Left lung (tissue), 10 donors: Measurements from ENCODE around the gene EYA2. TPM values are rescaled to one million over a fixed set of nuclear protein-coding genes. Genes with fewer than 3 reads are reported as not detected.

Experiments used
- ATAC-seq: fragments of 200-7000 bp; cut with Tn5 transposase; one replicate; pipeline ENCODE4 v1.9.1; 2020; ENCODE audit warnings: moderate library complexity
- DNase-seq, 4 donors: peaks; one replicate each; pipeline ENCODE4 v3.0.0-alpha.2; 2013 to 2020
- H3K27ac ChIP-seq, 2 donors: fragments of 200-600 bp; sonication (generic) in 1 of 2; one replicate each; pipeline versions ENCODE4 v1.5.0 to v1.8.0; 2020 to 2021
- H3K27me3 ChIP-seq, 2 donors: fragments of 200-600 bp; sonication (generic) in 1 of 2; one replicate each; pipeline versions ENCODE4 v1.5.0 to v1.8.0; 2020 to 2021
- H3K36me3 ChIP-seq, 2 donors: fragments of 200-600 bp; sonication (generic) in 1 of 2; one replicate each; pipeline versions ENCODE4 v1.5.0 to v1.8.0; 2020 to 2021
- H3K4me1 ChIP-seq, 2 donors: fragments of 200-600 bp; one replicate each; pipeline ENCODE4 v1.8.0; 2021
- H3K4me3 ChIP-seq, 2 donors: fragments of 200-600 bp; sonication (generic) in 1 of 2; one replicate each; pipeline versions ENCODE4 v1.5.0 to v1.8.0; 2020 to 2021; ENCODE audit warnings: mild to moderate bottlenecking in 1 of 2
- H3K9me3 ChIP-seq, 2 donors: fragments of 200-600 bp; sonication (generic) in 1 of 2; one replicate each; pipeline versions ENCODE4 v1.5.0 to v1.8.0; 2020 to 2021
- intact Hi-C, 2 donors: fragments of 100-400 bp; cut with DNase I; formaldehyde crosslinking; loops; one replicate each; pipeline versions ENCODE4 v1.11.2 to v1.14.2; 2022
- polyA plus RNA-seq, 6 donors: library from polyadenylated mRNA; unstranded; fragments of 120-200 nt; gene quantifications; one replicate each; pipeline ENCODE4 v1.2.1, GENCODE V29; 2013; ENCODE audit not compliant: insufficient read length in 6 of 6
- total RNA-seq, 2 donors: library from RNA; stranded (reverse); fragmentation: NEBNext Ultra II Directional; extraction: Animal tissue kit (Norgen Biotek cat#: 25700); gene quantifications; one replicate each; pipeline ENCODE4 v1.2.1, GENCODE V29; 2021
- TF ChIP-seq, protein P1 (sequence below), 2 donors: fragments of 200-600 bp; sonication (generic) in 1 of 2; IDR thresholded peaks; one replicate each; pipeline versions ENCODE4 v1.5.0 to v1.8.0; 2021; ENCODE audit warnings: antibody characterized with exemption in 2 of 2
- donor health status: DM: no; HTN: yes; CAD: no.
- donor health status: DM: no; HTN: no; CAD: no.

The EYA2 gene
- total and polyA plus RNA-seq, 8 donors = 0.77 to 2.3 (median 1.2) TPM

DNA sequence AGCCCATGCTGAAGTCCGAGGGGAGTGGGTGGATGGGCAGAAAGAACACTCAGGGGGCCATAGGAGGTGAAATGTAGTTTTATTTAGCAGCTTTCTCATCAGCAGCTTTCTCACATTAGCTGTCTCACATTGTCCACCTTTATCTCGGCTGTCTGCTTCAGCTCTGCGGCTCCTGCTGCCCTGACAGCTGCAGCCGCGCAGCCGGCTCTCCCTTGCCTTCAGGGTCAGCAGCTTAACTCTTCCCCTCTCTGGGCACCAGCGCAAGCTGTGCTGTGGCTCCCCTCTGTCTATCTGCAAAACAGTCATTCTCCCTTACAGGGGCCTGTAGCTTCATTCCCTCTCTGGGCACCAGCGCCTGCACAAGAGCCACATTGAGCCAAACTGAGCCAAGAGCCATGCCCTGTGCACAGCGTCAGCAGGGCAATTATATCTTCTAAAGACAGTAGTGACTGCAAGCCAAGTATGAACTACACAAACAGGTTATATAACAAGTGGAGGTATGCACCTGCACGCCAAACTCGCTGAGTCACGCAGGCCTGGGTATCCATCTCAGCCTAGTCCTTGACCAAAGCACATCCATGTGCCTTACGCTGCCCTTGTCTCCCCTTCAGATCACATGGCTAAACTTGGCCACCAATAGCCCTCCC is 198.8 kb downstream of the EYA2 start:
- DNase-seq = no peak
- no peak overlapping the region for H3K27ac ChIP-seq
- intact Hi-C loops = no loop called here
- peaks cover 0 to 19% of the 10 kb centered on the region in 2 donors for H3K9me3 ChIP-seq
- H3K27me3 ChIP-seq = peaks cover 0 to 8% of the 10 kb centered on the region in 2 donors
- no peaks in the 10 kb centered on the region for H3K36me3 ChIP-seq
- ATAC-seq = no peak
- H3K4me3 ChIP-seq = no peak overlapping the region
- H3K4me1 ChIP-seq = no peaks in the 10 kb centered on the region
- TF ChIP-seq, protein P1, sequence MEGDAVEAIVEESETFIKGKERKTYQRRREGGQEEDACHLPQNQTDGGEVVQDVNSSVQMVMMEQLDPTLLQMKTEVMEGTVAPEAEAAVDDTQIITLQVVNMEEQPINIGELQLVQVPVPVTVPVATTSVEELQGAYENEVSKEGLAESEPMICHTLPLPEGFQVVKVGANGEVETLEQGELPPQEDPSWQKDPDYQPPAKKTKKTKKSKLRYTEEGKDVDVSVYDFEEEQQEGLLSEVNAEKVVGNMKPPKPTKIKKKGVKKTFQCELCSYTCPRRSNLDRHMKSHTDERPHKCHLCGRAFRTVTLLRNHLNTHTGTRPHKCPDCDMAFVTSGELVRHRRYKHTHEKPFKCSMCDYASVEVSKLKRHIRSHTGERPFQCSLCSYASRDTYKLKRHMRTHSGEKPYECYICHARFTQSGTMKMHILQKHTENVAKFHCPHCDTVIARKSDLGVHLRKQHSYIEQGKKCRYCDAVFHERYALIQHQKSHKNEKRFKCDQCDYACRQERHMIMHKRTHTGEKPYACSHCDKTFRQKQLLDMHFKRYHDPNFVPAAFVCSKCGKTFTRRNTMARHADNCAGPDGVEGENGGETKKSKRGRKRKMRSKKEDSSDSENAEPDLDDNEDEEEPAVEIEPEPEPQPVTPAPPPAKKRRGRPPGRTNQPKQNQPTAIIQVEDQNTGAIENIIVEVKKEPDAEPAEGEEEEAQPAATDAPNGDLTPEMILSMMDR (IDR thresholded peaks at IDR 0.05) = no peak

DNA sequence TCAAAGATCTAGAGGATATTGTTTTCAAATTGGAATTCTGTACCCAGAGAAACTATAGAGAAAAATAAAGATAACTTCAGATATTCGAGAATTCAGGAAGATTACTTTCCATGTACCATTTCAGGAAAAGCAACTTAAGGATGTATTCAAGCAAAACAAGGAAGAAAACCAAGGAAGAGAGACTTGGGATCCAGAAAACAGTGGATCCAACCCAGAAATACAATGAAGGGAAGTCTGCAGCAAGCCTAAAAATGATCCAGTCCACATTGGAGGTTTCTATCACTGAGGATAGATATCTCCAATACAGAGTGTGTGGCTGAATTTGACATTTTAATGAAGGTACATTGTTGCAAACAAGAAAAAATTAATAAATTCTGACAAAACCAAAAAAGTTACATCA is 201.0 kb downstream of the EYA2 start:
- DNase-seq (no peak), ATAC-seq (no peak)
- TF ChIP-seq, protein P1 (IDR thresholded peaks at IDR 0.05) = no peak
- Histone ChIP-seq H3K36me3 (no peaks in the 10 kb centered on the region), H3K27me3 (peaks cover 0 to 12% of the 10 kb centered on the region in 2 donors), H3K4me1 (no peaks in the 10 kb centered on the region), H3K9me3 (peaks cover 0 to 19% of the 10 kb centered on the region in 2 donors), H3K27ac (no peak overlapping the region), H3K4me3 (no peak overlapping the region)
- intact Hi-C loops = no loop called here

DNA sequence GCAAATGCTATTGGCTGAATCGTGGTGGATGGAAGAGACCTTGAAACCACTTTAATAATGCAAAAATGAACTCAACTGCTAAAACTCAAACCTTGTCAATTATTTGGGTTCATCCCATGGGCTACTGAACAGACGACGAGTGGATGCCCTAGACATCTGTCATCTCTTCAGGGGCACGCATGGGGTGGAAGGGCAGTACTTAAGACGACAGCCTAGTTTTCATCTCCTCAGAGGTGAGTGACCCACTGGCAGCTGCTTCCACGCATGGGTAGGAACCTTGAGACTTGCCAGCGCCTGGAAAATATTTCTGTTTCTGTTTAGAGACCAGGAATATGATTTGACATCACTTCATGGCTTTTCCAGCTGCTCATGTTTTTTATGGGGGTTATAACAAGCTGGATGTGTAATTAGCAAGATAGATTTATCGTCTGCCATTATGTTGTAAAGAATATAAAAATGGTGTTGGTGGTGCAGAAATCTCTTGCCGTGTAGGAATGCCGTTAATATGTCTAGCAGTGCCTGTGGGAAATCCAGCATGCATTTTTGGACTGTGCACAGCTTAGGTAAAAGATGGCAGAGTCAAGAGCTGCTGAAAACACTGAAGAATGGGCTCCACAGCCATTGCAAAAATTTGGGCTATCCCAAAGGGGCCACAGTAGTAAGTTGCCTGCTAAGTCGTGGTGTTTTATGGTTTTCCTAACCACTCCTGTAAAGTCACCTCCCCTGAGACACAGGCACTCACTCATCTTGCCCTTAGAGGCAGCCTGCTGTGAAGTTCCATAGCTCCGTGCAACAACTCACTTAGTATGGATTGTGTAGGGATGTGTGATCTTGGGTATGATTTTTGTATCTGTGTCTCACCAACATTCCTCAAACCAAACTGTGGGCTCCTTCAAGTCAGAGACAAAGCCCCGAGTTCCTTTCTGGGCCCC is 203.3 kb downstream of the EYA2 start:
- intact Hi-C loops = no loop called here
- Histone ChIP-seq H3K27ac (no peak overlapping the region), H3K36me3 (no peaks in the 10 kb centered on the region), H3K4me1 (no peaks in the 10 kb centered on the region), H3K27me3 (peaks cover 0 to 12% of the 10 kb centered on the region in 2 donors), H3K4me3 (no peak overlapping the region), H3K9me3 (peaks cover 0 to 19% of the 10 kb centered on the region in 2 donors)
- no peak for ATAC-seq
- peak in 1 of 4 donors; percentile 30 for DNase-seq
- TF ChIP-seq, protein P1 (IDR thresholded peaks at IDR 0.05) = no peak

DNA sequence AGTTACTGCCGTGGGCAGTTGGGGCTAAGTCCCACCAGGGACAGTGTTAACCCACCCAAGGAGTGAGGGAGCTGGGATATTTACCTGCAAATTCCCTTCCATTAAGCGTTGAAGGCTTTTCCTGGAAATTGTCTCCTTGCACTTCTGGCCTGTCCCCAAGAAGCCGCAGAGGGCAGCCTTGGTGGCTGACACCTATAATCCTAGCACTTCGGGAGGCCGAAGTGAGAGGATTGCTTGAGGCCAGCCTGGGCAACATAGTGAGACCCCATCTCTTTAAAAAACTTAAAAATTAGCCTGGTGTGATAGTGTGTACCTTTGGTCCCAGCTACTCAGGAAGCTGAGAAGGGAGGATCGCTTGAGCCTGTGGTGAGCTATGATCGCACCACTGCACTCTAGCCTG is 204.4 kb downstream of the EYA2 start:
- TF ChIP-seq, protein P1 (IDR thresholded peaks at IDR 0.05) = no peak
- ATAC-seq (no peak), DNase-seq (no peak)
- Histone ChIP-seq H3K9me3 (peaks cover 0 to 23% of the 10 kb centered on the region in 2 donors), H3K4me3 (no peak overlapping the region), H3K36me3 (no peaks in the 10 kb centered on the region), H3K27me3 (peaks cover 0 to 12% of the 10 kb centered on the region in 2 donors), H3K4me1 (no peaks in the 10 kb centered on the region), H3K27ac (no peak overlapping the region)
- intact Hi-C loops = no loop called here

DNA sequence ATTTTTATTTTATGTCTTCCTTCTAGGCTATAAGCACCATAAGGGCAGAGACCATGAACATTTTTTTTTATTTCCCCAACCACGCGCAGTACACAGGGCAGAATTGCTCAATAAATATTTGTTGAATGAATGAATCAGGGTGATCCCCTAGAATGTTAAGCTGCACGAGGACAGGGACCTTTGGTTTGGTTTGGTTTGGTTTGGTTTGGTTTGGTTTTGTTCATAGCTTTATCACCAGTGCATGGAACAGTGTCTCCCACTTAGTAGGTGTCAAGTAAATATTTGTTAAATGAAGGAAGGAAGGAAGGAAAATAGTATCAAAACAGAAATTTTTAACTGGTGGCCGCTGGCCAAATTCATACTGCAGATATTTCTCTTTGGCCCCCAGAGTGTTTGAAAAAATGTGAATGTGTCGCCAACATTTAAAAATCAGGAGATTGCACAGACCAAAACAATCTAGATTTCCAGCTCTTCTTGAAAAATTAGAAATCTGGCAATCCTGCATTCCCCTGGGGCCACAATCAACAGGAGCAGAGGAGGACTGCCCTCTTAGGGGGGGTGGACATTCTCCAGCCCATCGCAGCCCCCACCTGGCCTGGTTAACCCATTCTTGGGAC is 205.3 kb downstream of the EYA2 start:
- Histone ChIP-seq H3K27me3 (peaks cover 0 to 12% of the 10 kb centered on the region in 2 donors), H3K36me3 (no peaks in the 10 kb centered on the region), H3K9me3 (peaks cover 0 to 21% of the 10 kb centered on the region in 2 donors), H3K27ac (no peak overlapping the region), H3K4me3 (no peak overlapping the region), H3K4me1 (no peaks in the 10 kb centered on the region)
- DNase-seq (peak in 2 of 4 donors; percentile 37 to 51), ATAC-seq (peak; percentile 43)
- intact Hi-C loops = no loop called here
- TF ChIP-seq, protein P1 (IDR thresholded peaks at IDR 0.05) = no peak
